ENCODE data around the gene MEN1. TPM values are rescaled to one million over a fixed set of nuclear protein-coding genes. Genes with fewer than 3 reads are reported as not detected.

MEN1 gene
- total and polyA plus RNA-seq, 5 donors from 2014 or later = 20.9 to 31.3 (median 24.9) TPM

DNA sequence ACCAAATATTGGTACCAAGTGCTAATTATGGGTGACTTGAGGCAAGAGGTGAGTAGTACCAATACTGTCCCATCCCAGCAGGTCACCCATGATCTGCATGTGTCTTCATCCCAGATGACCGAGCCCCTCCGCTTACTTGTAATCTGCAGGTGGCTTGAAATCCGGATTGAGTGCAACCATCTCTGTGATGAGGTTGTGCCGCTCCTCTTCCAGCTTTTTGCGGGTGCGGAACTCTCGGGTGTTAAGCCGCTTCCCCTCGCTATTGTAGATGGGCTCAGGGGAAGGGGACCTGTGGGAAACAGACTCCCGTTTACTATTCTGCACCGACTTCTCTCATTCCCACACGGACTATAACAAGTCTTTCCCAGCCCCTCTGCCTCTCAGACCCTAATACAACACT is 40.2 kb downstream of the MEN1 start:
- peaks cover 95% of the 10 kb centered on the region for H3K4me1 ChIP-seq (ENCODE audit: control insufficient read depth, insufficient read depth, low read length, poor library complexity, severe bottlenecking)

DNA sequence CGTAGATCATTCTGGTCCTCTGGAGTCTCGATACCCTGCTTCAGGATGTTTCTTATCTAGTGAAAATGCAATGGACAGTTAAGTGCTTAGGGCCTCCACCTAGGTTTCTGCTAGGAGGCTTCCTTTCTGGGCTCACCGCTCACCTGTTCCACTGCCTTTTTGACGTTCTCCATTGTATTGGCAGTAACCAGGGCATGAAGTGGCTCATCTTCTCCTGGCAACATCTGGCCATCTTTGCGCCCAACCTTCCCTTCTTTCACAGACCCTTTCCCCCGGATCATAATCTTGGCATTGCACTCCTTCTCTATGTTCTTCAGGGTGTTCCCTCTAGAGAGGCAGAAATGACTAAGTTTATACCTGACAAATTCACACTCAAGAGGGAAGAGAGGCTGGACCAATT is 41.1 kb downstream of the MEN1 start:
- peaks cover 11% of the 10 kb centered on the region for H3K27me3 Mint-ChIP-seq
- H3K27ac Mint-ChIP-seq = peak overlapping the region; percentile 89 to 90 (median 90)
- no peaks in the 10 kb centered on the region for H3K9me3 ChIP-seq (ENCODE audit: control insufficient read depth in 2 of 2, low read length in 2 of 2)
- H3K4me3 Mint-ChIP-seq = peak overlapping the region; percentile 10 to 96 (median 72)
- no peaks in the 10 kb centered on the region for H3K9me3 Mint-ChIP-seq
- H3K27me3 ChIP-seq (ENCODE audit: control insufficient read depth, insufficient read depth, low read length) = no peaks in the 10 kb centered on the region
- DNase-seq (no peak), ATAC-seq (ENCODE audit: low read depth in 2 of 2) (no peak)
- H3K36me3 Mint-ChIP-seq = peaks cover 73% of the 10 kb centered on the region
- H3K27ac ChIP-seq (ENCODE audit: insufficient read depth, low read length, poor library complexity, severe bottlenecking) = no peak overlapping the region
- no peak overlapping the region for H3K4me3 ChIP-seq (ENCODE audit: low read depth, low read length)
- peaks cover 25 to 93% (median 68%) of the 10 kb centered on the region in 4 donors for H3K4me1 Mint-ChIP-seq
- peaks cover 89% of the 10 kb centered on the region for H3K36me3 ChIP-seq (ENCODE audit: control insufficient read depth, insufficient read depth, low read length)
- peaks cover 96% of the 10 kb centered on the region for H3K4me1 ChIP-seq (ENCODE audit: control insufficient read depth, insufficient read depth, low read length, poor library complexity, severe bottlenecking)

More for the DNA sequence above, 40.2 kb downstream of the MEN1 start:
- H3K27ac Mint-ChIP-seq = peak overlapping the region in 2 of 3 donors; percentile 26 to 64
- Histone ChIP-seq H3K36me3 (ENCODE audit: control insufficient read depth, insufficient read depth, low read length) (peaks cover 92% of the 10 kb centered on the region), H3K27me3 (ENCODE audit: control insufficient read depth, insufficient read depth, low read length) (no peaks in the 10 kb centered on the region), H3K27ac (ENCODE audit: insufficient read depth, low read length, poor library complexity, severe bottlenecking) (no peak overlapping the region), H3K9me3 (ENCODE audit: control insufficient read depth in 2 of 2, low read length in 2 of 2) (no peaks in the 10 kb centered on the region), H3K4me3 (ENCODE audit: low read depth, low read length) (no peak overlapping the region)
- no peak for ATAC-seq (ENCODE audit: low read depth in 2 of 2)
- no peaks in the 10 kb centered on the region for H3K9me3 Mint-ChIP-seq
- H3K4me1 Mint-ChIP-seq = peaks cover 20 to 93% (median 66%) of the 10 kb centered on the region in 4 donors
- H3K36me3 Mint-ChIP-seq = peaks cover 71% of the 10 kb centered on the region
- peak overlapping the region in 2 of 4 donors; percentile 66 to 96 for H3K4me3 Mint-ChIP-seq
- peaks cover 6% of the 10 kb centered on the region for H3K27me3 Mint-ChIP-seq
- no peak for DNase-seq

GRCh38 chr11:64768300-64768694 is 42.1 kb downstream of the MEN1 start:
- Mint-ChIP-seq H3K27ac (peak overlapping the region; percentile 38 to 92 (median 90)), H3K4me1 (peaks cover 33 to 94% (median 65%) of the 10 kb centered on the region in 4 donors), H3K4me3 (peak overlapping the region; percentile 43 to 96 (median 78)), H3K9me3 (no peaks in the 10 kb centered on the region), H3K27me3 (peaks cover 15% of the 10 kb centered on the region), H3K36me3 (peaks cover 66% of the 10 kb centered on the region)
- peaks cover 86% of the 10 kb centered on the region for H3K36me3 ChIP-seq (ENCODE audit: control insufficient read depth, insufficient read depth, low read length)
- no peaks in the 10 kb centered on the region for H3K9me3 ChIP-seq (ENCODE audit: control insufficient read depth in 2 of 2, low read length in 2 of 2)
- ATAC-seq (ENCODE audit: low read depth in 2 of 2) (no peak), DNase-seq (no peak)
- H3K4me3 ChIP-seq (ENCODE audit: low read depth, low read length) = peak overlapping the region; percentile 19
- peak overlapping the region; percentile 80 for H3K27ac ChIP-seq (ENCODE audit: insufficient read depth, low read length, poor library complexity, severe bottlenecking)
- peaks cover 96% of the 10 kb centered on the region for H3K4me1 ChIP-seq (ENCODE audit: control insufficient read depth, insufficient read depth, low read length, poor library complexity, severe bottlenecking)
- H3K27me3 ChIP-seq (ENCODE audit: control insufficient read depth, insufficient read depth, low read length) = no peaks in the 10 kb centered on the region

- Histone ChIP-seq H3K9me3 (ENCODE audit: control insufficient read depth in 2 of 2, low read length in 2 of 2) (no peaks in the 10 kb centered on the region), H3K4me3 (ENCODE audit: low read depth, low read length) (peak overlapping the region; percentile 11), H3K4me1 (ENCODE audit: control insufficient read depth, insufficient read depth, low read length, poor library complexity, severe bottlenecking) (peaks cover 96% of the 10 kb centered on the region), H3K27ac (ENCODE audit: insufficient read depth, low read length, poor library complexity, severe bottlenecking) (peak overlapping the region; percentile 80), H3K27me3 (ENCODE audit: control insufficient read depth, insufficient read depth, low read length) (no peaks in the 10 kb centered on the region), H3K36me3 (ENCODE audit: control insufficient read depth, insufficient read depth, low read length) (peaks cover 86% of the 10 kb centered on the region)
- Mint-ChIP-seq H3K9me3 (no peaks in the 10 kb centered on the region), H3K36me3 (peaks cover 68% of the 10 kb centered on the region), H3K27me3 (peaks cover 15% of the 10 kb centered on the region), H3K4me3 (peak overlapping the region; percentile 78 to 96 (median 85)), H3K4me1 (peaks cover 37 to 94% (median 65%) of the 10 kb centered on the region in 4 donors), H3K27ac (peak overlapping the region; percentile 90 to 92 (median 91))
- DNase-seq (peak; percentile 70 to 87 (median 80)), ATAC-seq (ENCODE audit: low read depth in 2 of 2) (peak; percentile 29 to 38)
Observed at GRCh38 chr11:64767344-64768299, 42.7 kb downstream of the MEN1 start.

DNA sequence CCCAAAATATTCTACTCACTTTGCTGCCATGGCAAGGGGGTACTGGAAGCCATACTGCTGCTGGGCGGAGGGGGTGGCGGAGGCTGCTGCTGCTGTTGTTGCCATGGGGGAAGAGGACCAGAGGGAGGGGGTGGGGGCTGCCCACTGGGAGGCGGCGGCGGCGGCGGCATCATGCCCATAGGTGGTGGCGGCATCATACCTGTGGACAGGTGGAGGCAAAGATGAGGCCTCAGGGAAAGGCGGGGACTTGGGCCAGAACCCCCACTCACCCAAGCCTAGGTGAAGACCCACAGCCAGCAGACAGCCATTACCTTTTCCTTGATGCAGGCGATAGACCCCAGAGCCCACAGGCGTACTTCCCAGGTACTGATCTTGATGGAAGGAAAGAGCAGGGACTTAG is 43.5 kb downstream of the MEN1 start:
- no peaks in the 10 kb centered on the region for H3K27me3 ChIP-seq (ENCODE audit: control insufficient read depth, insufficient read depth, low read length)
- peak overlapping the region in 2 of 3 donors; percentile 90 to 91 for H3K27ac Mint-ChIP-seq
- peak overlapping the region; percentile 11 for H3K4me3 ChIP-seq (ENCODE audit: low read depth, low read length)
- H3K4me1 Mint-ChIP-seq = peaks cover 37 to 94% (median 65%) of the 10 kb centered on the region in 4 donors
- H3K27me3 Mint-ChIP-seq = peaks cover 15% of the 10 kb centered on the region
- DNase-seq = no peak
- peak overlapping the region; percentile 24 to 96 (median 72) for H3K4me3 Mint-ChIP-seq
- peaks cover 67% of the 10 kb centered on the region for H3K36me3 Mint-ChIP-seq
- H3K9me3 ChIP-seq (ENCODE audit: control insufficient read depth in 2 of 2, low read length in 2 of 2) = no peaks in the 10 kb centered on the region
- ATAC-seq (ENCODE audit: low read depth in 2 of 2) = no peak
- H3K27ac ChIP-seq (ENCODE audit: insufficient read depth, low read length, poor library complexity, severe bottlenecking) = peak overlapping the region; percentile 80
- H3K9me3 Mint-ChIP-seq = no peaks in the 10 kb centered on the region
- H3K4me1 ChIP-seq (ENCODE audit: control insufficient read depth, insufficient read depth, low read length, poor library complexity, severe bottlenecking) = peaks cover 96% of the 10 kb centered on the region
- peaks cover 84% of the 10 kb centered on the region for H3K36me3 ChIP-seq (ENCODE audit: control insufficient read depth, insufficient read depth, low read length)

GRCh38 chr11:64765851-64766665 is 44.3 kb downstream of the MEN1 start:
- H3K4me1 ChIP-seq (ENCODE audit: control insufficient read depth, insufficient read depth, low read length, poor library complexity, severe bottlenecking) = peaks cover 96% of the 10 kb centered on the region
- peaks cover 15% of the 10 kb centered on the region for H3K27me3 Mint-ChIP-seq
- peaks cover 61% of the 10 kb centered on the region for H3K36me3 Mint-ChIP-seq
- H3K4me3 ChIP-seq (ENCODE audit: low read depth, low read length) = no peak overlapping the region
- no peaks in the 10 kb centered on the region for H3K9me3 Mint-ChIP-seq
- H3K9me3 ChIP-seq (ENCODE audit: control insufficient read depth in 2 of 2, low read length in 2 of 2) = no peaks in the 10 kb centered on the region
- peak overlapping the region; percentile 56 to 87 (median 78) for H3K4me3 Mint-ChIP-seq
- H3K27ac Mint-ChIP-seq = peak overlapping the region; percentile 87 to 92 (median 90)
- DNase-seq (no peak), ATAC-seq (ENCODE audit: low read depth in 2 of 2) (no peak)
- H3K4me1 Mint-ChIP-seq = peaks cover 31 to 94% (median 63%) of the 10 kb centered on the region in 4 donors
- H3K27me3 ChIP-seq (ENCODE audit: control insufficient read depth, insufficient read depth, low read length) = no peaks in the 10 kb centered on the region
- peak overlapping the region; percentile 80 for H3K27ac ChIP-seq (ENCODE audit: insufficient read depth, low read length, poor library complexity, severe bottlenecking)
- peaks cover 76% of the 10 kb centered on the region for H3K36me3 ChIP-seq (ENCODE audit: control insufficient read depth, insufficient read depth, low read length)

GRCh38 chr11:64765291-64765850 is 45.0 kb downstream of the MEN1 start:
- Mint-ChIP-seq H3K9me3 (peaks cover 0 to 2% (median 0%) of the 10 kb centered on the region in 7 donors), H3K36me3 (peaks cover 59% of the 10 kb centered on the region), H3K4me1 (peaks cover 31 to 94% (median 64%) of the 10 kb centered on the region in 4 donors), H3K4me3 (peak overlapping the region; percentile 86 to 94 (median 86)), H3K27me3 (peaks cover 15% of the 10 kb centered on the region), H3K27ac (peak overlapping the region; percentile 69 to 99 (median 90))
- no peaks in the 10 kb centered on the region for H3K27me3 ChIP-seq (ENCODE audit: control insufficient read depth, insufficient read depth, low read length)
- peaks cover 69% of the 10 kb centered on the region for H3K36me3 ChIP-seq (ENCODE audit: control insufficient read depth, insufficient read depth, low read length)
- peaks cover 96% of the 10 kb centered on the region for H3K4me1 ChIP-seq (ENCODE audit: control insufficient read depth, insufficient read depth, low read length, poor library complexity, severe bottlenecking)
- H3K9me3 ChIP-seq (ENCODE audit: control insufficient read depth in 2 of 2, low read length in 2 of 2) = no peaks in the 10 kb centered on the region
- peak overlapping the region; percentile 68 for H3K4me3 ChIP-seq (ENCODE audit: low read depth, low read length)
- ATAC-seq (ENCODE audit: low read depth in 2 of 2) (no peak), DNase-seq (no peak)
- peak overlapping the region; percentile 2 for H3K27ac ChIP-seq (ENCODE audit: insufficient read depth, low read length, poor library complexity, severe bottlenecking)

Measured in CD4-positive, CD25-positive, alpha-beta regulatory T cell (primary cell).